Stimulated activated CD8-positive, alpha-beta memory T cell treated with anti-CD3 and anti-CD28 coated beads, Interleukin-12 subunit alpha, Interleukin-12 subunit beta, amount 100 ng/mL, for 1 hour (primary cell): ENCODE results near the gene SPECC1.
"Not testable (repeated sequence)": the region's sequence is repeated elsewhere in the genome, so short reads cannot be mapped to it uniquely, and the experiment has no call there.

Experiments
- DNase-seq: peaks from one replicate; pipeline ENCODE4 v3.0.0-alpha.2; 2020; ENCODE audit warnings: low read depth

The SPECC1 gene

DNA sequence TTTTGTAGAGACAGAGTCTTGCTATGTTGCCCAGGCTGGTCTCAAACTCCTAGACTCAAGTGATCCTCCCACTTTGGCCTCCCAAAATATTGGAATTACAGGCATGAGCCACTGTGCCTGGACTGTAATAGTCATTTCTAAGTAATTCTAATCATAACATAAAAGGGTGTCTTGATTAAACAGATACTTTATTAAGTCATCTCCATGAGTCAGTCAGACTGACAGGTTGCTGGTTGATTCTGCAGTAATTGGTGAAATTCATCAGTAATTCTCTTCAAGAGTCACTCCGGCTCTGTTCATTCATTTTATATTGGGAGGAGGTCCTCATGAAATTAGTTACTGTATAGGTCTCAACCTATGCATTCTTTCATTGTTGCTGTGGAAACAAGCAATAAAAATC lies 85.6 kb downstream of the SPECC1 start:
- no peak for DNase-seq

DNA sequence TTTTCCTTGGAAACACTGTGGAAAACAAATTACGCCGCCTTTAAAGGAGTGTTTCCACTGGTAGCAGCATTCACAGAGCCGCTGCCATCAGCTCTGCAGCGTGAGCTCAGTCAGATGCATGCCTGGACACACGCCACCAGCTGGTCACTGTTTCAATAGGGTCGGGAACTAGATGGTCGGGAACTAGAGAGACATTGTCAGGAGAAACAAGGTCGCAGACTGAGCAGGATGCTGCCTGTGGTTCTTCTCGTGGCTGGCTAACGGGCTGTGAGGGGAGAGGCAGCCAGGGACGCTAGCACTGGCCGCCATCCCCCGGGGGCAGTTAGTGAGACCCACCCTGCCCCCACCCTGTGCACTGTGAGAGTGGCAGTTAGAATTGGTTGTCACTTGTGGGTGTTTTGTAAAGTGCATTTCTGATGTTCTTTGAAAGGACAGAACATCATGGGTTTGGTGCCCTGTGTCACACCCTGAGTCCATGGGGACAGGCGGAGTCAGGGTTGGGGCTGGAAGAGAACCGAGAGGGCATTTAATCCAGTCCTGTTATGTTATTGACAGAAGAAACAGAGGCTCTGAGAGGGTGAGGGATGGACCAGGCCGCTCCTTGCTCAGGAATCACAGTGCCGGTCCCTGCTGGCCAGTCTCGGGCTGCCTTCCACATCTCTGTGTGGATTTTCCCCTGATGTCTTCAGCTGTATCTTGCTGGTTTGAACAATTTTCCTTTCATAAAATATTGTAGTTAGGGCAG lies 86.3 kb downstream of the SPECC1 start:
- DNase-seq, result no peak

DNA sequence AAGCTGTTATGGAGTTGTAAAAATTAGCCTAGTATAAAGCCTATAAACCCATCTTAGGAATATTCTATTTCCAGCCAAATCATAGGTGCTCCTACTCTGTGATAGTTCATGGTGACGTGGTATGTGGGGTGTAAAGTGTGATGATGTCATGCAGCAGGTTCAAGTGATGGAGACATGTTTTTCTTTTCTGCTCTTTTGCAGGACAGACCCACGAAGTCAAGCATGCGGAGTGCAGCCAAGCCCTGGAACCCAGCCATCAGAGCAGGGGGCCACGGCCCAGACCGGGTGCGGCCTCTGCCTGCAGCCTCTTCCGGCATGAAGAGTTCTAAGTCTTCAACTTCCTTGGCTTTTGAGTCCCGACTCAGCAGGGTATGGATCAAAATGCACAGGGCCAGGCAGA lies 87.3 kb downstream of the SPECC1 start:
- DNase-seq, result no peak

DNA sequence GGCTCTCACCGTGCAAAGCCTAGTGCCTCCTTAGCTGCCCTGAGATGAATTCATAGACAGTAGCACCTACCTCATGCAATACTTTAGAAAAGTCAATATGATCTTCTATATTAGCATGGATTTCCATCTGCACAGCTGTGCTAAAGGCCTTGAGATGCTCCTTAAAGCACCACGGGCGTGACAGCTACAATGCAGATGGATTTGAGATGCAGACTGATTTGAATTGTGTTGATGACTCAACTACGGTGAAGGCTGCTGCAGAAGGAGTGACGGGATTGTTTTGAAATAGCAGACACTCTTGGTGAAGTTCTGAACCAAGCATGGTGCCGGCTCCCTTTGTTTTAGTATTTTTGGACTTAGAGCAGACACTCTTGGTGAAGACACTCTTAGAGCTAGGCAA lies 88.2 kb downstream of the SPECC1 start:
- DNase-seq, result no peak

DNA sequence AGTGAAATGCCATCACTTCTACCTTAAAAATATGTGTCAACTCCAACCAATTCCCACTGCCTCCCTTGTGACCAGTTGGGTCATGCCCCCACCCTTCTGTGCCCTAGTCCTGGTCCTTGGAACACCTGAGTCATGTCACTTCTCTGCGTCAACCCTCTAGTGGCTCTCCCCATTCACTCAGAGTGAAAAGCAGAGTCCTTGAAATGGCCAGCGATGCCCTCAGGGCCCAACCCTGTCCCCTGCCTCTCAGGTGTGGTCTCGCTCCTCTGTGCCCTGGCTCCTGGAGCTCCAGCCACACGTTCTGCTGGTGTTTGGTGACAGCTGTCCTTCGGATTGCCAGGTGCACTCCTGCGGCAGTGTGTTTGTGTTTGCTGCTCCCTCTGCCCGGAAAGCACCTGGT lies 89.2 kb downstream of the SPECC1 start:
- no peak for DNase-seq

DNA sequence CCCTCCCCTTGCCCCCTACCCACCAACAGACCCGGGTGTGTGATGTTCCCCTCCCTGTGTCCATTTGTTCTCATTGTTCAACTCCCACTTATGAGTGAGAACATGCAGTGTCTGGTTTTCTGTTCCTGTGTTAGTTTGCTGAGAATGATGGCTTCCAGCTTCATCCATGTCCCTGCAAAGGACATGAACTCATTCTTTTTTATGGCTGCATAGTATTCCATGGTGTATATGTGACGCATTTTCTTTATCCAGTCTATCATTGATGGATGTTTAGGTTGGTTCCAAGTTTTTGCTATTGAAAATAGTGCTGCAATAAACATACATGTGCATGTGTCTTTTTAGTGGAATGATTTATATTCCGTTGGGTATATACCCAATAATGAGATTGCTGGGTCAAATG lies 91.6 kb downstream of the SPECC1 start:
- not testable (repeated sequence) for DNase-seq

DNA sequence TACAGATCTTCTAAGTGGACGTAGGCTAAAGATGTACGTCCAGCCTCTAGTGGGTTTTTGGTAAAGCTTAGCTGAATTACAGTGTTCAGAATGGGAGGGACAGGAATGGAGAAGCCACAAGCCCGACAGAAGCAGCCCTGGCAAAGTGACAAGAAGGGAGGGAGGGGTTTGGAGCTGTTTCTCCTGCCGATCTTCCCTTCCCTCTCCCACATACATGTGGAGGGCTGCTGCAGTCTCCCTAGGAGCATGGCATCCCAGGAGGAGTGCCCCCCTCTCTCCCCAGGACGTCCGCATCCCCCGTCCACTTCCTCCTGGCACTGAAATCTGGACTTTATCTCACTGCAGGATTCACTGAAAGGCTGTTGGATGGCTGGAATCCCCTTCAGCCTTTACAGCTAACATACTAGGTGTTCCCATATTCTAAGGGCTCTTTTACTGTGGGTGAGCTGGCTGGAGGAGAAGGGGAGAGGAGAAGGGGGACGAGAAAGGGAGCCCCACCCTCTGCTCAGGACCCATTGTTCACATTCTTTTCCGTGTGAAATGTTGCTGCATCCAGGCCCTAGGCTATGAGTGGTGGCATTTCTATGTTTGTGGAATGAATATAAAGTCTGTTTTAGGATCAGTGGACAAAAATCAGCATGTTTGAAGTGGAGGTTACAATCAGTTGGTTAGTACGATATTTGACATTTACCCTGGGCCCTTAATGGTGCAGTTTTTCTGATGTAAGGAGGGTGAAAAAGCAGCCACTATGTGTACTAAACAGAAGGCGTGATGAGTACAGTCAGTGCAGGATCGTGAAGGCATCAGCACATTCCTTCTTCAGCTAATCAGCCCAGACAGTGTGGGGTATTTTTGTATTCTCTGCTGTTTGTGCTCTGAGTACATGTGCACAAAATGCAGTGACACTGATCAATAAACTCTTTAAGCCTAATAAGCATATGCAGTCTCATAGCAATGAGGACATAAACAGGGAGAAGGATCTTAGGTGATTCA lies 94.6 kb downstream of the SPECC1 start:
- no peak for DNase-seq

DNA sequence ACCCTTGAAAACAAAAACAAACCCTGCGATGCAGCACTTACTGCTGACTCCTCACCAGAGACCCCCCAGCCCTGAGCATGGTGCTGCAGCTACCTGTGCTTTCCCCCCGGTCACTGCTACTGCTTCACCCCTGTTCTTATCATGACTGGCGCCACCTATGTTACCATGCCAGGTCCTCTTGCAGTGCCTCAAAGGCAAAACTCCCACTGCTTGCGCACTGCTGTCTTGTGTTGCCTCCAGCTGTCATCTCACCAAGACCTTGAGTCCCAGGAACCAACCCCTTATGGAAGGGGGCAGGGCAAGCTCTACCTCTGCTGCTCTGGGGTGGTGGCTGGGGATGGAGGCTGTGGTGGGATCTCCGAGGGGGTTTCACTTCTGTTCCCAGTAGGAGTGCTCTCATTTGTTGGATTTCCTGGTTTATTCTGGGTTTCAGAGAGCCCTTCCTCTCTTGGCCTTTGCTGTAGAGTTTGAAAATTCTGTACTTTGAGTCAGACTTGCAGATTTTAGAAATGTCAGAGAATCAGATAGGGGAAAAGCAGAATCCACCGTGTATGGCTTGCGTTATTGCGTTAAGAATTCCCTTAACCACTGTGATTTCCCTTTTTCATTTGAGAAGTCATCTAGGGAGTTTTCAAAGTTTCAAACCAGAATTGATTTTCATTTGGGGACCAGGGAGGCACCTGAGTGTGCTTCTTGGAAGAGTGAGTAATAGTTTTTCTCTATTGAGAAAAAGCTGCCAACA lies 96.6 kb downstream of the SPECC1 start:
- DNase-seq, result no peak

DNA sequence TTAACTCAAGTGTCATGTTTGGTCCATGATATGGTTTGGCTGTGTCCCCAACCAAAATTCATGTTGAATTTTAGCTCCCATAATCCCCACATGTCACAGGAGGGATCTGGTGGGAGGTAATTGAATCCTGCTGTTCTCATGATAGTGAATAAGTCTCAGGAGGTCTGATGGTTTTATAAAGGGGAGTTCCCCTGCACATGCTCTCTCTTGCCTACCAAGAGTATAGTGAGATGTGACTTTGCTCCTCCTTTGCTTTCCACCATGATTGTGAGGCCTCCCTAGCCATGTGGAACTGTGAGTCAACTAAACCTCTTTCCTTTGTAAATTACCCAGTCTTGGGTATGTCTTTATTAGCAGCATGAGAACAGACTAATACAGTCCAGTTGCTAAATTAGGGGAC lies 97.3 kb downstream of the SPECC1 start:
- not testable (repeated sequence) for DNase-seq

DNA sequence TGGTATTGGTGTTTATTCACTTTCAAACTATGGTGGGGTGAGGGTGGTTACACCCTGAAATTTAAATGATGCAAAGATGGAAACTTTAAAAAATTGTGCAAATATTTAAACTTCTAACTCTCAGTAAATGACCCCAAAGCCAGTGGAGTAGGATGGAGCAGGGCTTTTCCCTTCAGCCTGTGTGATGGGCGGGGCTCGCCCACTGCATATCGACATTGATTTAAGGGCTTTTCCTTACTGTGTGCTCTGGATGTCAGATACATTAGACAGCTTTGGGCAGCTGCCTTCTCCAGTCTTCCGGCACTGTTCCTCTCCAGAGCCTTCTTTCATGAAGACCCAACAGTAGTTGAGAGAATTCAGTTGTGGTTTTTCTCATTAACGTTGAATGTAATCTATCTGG lies 99.9 kb downstream of the SPECC1 start:
- DNase-seq, result no peak

DNA sequence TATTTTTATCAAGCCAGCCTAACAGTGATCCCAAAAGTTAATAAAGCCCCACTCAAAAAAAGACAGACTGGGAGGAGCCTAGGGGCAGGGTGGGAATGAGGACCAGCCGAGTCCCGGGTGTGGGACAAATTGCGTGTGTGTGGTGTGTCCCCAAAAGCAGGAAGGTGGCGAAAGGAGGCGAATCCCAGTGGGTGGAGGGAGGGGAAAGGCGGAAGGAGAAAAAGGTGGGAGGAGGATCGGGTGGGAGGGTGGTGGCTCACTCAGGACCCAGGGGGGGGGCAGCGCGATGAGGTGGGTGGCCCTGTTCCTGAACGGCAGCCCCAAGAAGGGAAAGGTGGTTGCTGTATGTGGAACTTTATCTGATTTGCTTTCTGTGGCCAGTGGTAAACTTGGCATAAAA lies 102.4 kb downstream of the SPECC1 start:
- DNase-seq, result no peak

DNA sequence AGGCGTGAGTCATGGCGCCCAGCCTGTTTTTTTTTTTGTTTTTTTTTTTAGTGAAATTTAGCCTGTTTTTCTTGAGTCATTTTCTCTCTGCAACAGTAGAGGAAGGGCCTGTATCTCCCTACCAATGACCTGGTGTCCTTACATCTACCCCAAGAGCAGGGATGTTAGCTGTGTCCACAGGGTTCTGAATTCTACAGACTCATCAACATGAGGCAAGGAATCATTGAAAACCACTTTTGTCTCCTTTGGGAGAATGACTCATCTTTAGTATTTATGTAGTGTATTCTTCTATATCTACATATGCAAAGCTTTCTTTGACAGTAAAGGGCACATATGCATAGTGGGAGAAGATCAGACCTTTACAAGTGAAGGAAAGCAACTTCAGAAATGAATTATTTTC lies 105.3 kb downstream of the SPECC1 start:
- DNase-seq, result no peak

DNA sequence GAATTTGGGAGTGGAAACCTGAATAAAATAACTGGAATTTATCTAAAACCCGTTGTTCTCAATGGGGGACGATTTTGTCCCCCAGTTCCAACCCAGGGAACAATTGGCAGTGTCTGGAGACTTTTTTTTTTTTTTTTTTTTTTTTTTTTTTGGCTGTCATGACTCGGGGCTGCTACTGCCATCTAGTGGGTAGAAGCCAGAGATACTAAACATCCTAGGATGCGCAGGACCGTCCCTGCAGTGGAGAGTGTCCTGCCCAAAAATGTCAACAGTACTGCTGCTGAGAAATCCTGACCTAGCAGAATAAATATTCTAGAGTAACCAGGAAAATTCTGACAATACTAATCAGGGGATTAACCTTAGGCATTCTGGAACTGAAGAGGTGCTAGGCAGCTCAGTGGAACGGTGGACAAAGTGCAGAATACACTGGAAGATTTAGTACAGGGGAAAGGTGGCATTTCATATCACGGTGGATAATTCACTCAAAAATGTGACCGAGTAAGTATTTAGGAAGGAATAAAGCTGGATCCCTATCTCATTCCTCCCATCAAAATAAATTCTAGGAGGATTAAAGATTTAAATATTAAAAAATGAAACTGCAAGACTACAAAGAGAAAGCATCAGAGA lies 107.6 kb downstream of the SPECC1 start:
- peak; percentile 22 for DNase-seq

DNA sequence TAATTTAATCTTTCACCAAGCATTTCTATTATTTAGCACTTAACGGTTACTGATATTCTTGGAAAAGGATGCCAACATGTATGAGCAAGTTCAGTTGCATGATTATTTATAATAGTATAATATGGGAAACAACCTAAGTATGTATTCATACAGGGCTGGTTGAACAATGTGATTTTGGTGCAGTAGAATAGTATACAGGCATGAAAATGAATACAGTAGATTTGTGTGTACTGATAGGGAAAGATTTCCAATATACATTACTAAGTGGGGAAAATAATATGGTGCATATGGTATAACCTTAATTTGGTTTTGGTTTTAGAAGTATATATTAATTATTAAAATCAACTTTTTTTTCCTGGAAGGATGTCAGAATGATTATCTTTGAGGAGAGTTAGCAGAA lies 109.1 kb downstream of the SPECC1 start:
- DNase-seq, result no peak

DNA sequence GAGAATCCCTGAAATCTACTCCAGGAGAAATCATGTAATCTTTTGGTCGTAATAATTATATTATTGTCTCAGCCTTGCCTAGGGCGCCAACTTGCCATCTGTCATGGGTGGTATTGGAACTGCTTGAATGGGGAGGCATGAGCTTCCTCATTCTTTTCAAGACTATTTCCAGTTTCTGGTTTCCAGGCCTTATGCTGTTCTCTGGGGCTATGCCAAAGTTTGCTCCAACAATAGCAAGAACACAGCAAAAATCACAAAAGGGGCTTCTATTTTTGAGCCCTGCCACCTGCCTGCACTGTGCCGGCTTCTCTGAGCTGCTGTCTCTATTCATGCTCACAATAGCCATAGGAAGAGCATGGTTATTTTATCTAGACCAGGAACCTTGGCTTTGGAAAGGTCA lies 111.7 kb downstream of the SPECC1 start:
- no peak for DNase-seq

DNA sequence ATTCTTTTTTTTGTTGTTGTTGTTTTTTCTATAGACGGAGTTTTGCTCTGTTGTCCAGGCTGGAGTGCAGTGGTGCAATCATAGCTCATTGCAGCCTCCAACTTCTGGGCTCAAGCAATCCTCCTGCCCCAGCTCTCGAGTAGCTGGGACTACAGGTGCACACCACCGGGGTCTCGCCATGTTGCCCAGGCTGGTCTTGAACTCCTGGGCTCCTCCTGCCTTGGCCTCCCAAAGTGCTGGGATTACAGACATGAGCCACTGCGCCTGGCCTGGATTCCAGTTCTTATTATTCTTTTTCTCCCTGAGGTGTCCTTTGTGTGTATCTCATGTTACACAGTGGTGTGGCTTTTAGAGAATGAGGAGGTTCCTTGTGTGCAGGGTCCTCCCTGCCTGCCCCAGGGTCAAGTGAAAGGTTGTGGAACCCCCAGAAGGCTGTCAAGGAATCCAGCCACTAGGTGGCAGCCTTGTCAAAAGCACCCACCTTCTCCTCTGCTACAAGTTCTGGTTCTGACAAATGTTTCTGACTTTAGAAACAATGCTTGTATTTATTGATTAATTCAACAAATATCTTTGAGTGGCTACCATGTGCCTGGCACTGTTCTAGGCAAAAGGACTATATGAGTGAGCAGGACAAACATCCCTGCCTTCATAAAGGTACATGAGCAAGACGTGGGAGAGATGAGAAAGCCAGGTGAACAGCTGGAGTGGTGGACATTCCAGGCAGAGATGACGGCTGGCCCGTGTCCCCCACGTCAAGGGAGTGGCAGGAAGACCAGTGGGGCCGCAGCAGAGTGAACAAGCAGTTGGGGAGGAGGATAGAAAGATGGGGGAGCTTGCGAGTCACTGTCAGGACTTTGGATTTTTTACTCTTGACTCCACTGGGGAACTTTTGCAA lies 112.4 kb downstream of the SPECC1 start:
- DNase-seq, result peak; percentile 57

DNA sequence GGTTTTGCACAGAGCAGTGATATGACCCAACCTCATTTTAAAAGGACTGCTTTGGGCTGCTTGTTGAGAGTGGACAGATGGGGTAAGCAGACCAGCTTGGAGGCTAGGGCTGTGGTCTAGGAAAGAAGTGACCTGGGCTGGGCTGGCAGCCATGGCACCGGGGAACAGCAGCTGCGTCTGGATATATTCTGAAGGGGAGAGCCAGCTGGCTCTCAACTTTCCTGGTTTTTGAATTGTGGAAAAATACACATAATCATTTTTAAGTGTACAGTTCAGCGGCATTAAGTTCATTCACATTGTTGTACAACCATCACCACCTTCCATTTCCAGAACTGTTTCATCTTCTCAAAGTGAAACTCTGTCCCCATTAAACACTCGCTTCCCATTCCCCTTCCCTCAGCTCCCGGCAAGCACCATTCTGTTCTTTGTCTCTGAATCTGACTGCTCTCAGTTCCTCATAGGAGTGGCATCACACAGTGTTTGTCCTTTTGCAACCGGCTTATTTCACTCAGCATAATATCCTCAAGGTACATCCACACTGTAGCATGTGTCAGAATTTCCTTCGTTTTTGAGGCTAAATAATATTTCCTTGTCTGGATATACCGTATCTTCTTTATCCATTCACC lies 113.2 kb downstream of the SPECC1 start:
- no peak for DNase-seq

DNA sequence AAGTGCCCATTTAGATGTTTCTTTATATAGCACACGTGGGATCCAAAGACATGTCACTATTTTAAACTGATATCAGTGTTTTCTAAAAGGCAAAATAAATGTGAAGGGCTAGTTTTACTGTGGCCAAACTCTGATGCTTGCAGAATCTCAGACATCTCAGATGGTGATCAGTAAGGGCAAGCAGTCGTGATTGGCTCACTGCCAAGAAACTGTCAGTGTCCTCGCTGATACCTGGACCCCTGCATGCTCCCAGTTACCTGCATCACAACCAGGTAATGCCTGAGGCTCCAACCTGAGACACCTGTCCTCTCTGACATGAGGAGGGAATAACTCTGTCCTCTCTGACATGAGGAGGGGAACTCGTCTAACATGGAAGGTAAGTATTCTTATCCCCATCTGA lies 114.0 kb downstream of the SPECC1 start:
- no peak for DNase-seq

DNA sequence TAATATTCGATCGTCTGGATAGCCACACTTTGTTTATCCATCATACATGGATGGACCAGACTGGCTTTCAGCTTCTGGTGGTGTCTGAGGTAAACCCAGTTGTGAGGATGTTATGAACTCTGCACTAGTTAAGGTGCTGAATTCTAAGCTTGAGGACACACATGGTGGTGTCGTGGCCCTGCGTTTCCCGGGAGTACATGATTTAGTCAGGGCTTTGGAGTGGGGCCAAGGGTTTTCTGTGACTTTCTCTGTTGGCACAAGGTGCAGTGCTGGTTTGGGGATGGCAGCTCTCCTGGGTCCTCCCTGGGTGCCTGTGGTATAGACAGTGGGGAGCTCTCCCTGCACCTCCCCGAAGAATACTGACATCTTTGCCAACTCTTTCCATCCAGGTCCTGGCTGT lies 116.6 kb downstream of the SPECC1 start:
- no peak for DNase-seq

DNA sequence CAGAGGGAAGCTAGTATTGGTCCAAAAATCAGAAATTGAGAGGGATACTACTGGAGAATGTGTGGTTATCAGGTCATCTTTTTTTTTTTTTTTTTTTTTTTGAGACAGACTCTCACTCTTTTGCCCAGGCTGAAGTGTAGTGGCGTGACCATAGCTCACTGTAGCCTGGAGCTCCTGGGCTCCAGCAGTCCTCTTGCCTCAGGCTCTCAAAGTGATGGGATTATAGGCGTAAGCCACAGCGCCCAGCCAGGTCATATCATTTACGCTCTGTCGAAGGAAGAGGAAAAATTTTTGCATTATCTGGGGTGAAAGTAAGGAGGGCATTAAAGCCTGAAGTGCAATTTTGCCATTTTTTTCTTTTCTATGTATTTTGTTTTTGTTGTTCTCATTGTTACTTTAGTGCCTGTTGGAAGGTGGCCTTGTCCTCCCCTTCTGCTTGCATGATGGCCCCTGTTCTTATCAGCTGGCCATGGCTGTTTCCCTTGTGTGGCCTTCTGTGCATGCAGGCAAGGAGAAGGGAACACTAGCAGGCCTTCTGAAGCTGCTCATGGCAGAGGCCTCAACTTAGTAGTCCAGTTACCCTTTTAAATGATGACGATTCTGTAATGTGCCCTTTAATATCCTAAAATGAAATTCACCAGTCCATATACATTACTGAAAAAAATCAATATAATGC lies 118.3 kb downstream of the SPECC1 start:
- no peak for DNase-seq
